Activated CD8-positive, alpha-beta T cell treated with anti-CD3 and anti-CD28 coated beads for 36 hours (primary cell): ENCODE measurements around the gene BMPR1A. TPM values are rescaled to one million over a fixed set of nuclear protein-coding genes. Genes with fewer than 3 reads are reported as not detected.
A peak's percentile ranks its signal among the peaks of the same experiment; 100 is the strongest.

Experiments
- ATAC-seq: fragments of 200-7000 bp; cut with Tn5 transposase; one replicate; pipeline ENCODE4 v1.10.0; 2021; ENCODE audit warnings: mild to moderate bottlenecking, moderate library complexity
- CTCF ChIA-PET: fragments of 350-600 bp; sonication (Branson Sonifier 250); formaldehyde crosslinking; loops from one replicate; lab custom pipeline; 2021; ENCODE audit warnings: antibody characterized with exemption; lab: Charles Lee
- POLR2A ChIA-PET: fragments of 350-600 bp; sonication (Branson Sonifier 250); formaldehyde crosslinking; loops from one replicate; lab custom pipeline; 2021; ENCODE audit warnings: antibody characterized with exemption; lab: Charles Lee
- DNase-seq: peaks from one replicate; pipeline ENCODE4 v3.0.0-alpha.2; 2020
- H3K27ac Mint-ChIP-seq: one replicate; pipeline ENCODE4 v1.8.0; 2021; ENCODE audit warnings: mild to moderate bottlenecking, mixed read lengths
- H3K27me3 Mint-ChIP-seq: one replicate; pipeline ENCODE4 v1.8.0; 2021; ENCODE audit warnings: mixed read lengths
- H3K36me3 Mint-ChIP-seq: one replicate; pipeline ENCODE4 v1.8.0; 2021; ENCODE audit warnings: low read depth, mixed read lengths
- H3K4me1 Mint-ChIP-seq: one replicate; pipeline ENCODE4 v1.8.0; 2021; ENCODE audit warnings: low read depth, mixed read lengths
- H3K4me3 Mint-ChIP-seq: one replicate; pipeline ENCODE4 v1.8.0; 2021; ENCODE audit warnings: mild to moderate bottlenecking, moderate library complexity, mixed read lengths
- H3K9me3 Mint-ChIP-seq: one replicate; pipeline ENCODE4 v1.8.0; 2021; ENCODE audit warnings: mixed read lengths
- CTCF ChIP-seq: fragments of 200-600 bp; IDR thresholded peaks from one replicate; pipeline ENCODE4 v1.8.0; 2022; ENCODE audit warnings: antibody characterized with exemption, mild to moderate bottlenecking
- intact Hi-C: fragments of 100-400 bp; cut with micrococcal nuclease; formaldehyde crosslinking; loops from one replicate; pipeline ENCODE4 v1.10.0; 2022
- total RNA-seq, 2 experiments: library from RNA; stranded (reverse); gene quantifications; one replicate each; pipeline ENCODE4 v1.2.3, GENCODE V29; 2021

BMPR1A gene
- total RNA-seq, 2 experiments from 2014 or later, result 6.6 to 6.9 TPM

- H3K27me3 Mint-ChIP-seq, result no peaks in the 10 kb centered on the region
- intact Hi-C loops, result loop anchor here (5.0 kb wide), 1 partner anchor 45 kb away; the partner anchor contains the start of gene BMPR1A
- CTCF ChIA-PET, result interaction anchor here (0.9 to 1.5 kb wide), 6 partner anchors 18 to 255 kb away, joined by 3 to 8 read pairs (median 4); no protein-coding TSS in a partner anchor
- ATAC-seq (no peak), DNase-seq (peak; percentile 24)
- H3K27ac Mint-ChIP-seq, result peak overlapping the region; percentile 94
- peaks cover 14% of the 10 kb centered on the region for H3K4me1 Mint-ChIP-seq
- peak overlapping the region; percentile 89 for H3K4me3 Mint-ChIP-seq
- TF ChIP-seq CTCF, result no peak
- no peaks in the 10 kb centered on the region for H3K9me3 Mint-ChIP-seq
- no peaks in the 10 kb centered on the region for H3K36me3 Mint-ChIP-seq
- POLR2A ChIA-PET, result interaction anchor here (0.6 to 1.9 kb wide), 5 partner anchors 20 to 1669 kb away, joined by 3 to 7 read pairs (median 5); partner anchors contain the start of gene BMPR1A
Observed at GRCh38 chr10:86712317-86712707, 44.1 kb upstream of the BMPR1A start.

- ChIA-PET POLR2A (no interaction called here), CTCF (interaction anchor here (0.6 to 2.1 kb wide), 3 partner anchors 21 to 1223 kb away, joined by 3 to 5 read pairs (median 4); no protein-coding TSS in a partner anchor)
- H3K27ac Mint-ChIP-seq, result no peak overlapping the region
- no peaks in the 10 kb centered on the region for H3K36me3 Mint-ChIP-seq
- no peaks in the 10 kb centered on the region for H3K27me3 Mint-ChIP-seq
- no peaks in the 10 kb centered on the region for H3K9me3 Mint-ChIP-seq
- ATAC-seq (no peak), DNase-seq (no peak)
- H3K4me3 Mint-ChIP-seq, result no peak overlapping the region
- intact Hi-C loops, result no loop called here
- no peak for TF ChIP-seq CTCF
- H3K4me1 Mint-ChIP-seq, result peaks cover 11% of the 10 kb centered on the region
Observed at GRCh38 chr10:86715156-86715795, 41.1 kb upstream of the BMPR1A start.

DNA sequence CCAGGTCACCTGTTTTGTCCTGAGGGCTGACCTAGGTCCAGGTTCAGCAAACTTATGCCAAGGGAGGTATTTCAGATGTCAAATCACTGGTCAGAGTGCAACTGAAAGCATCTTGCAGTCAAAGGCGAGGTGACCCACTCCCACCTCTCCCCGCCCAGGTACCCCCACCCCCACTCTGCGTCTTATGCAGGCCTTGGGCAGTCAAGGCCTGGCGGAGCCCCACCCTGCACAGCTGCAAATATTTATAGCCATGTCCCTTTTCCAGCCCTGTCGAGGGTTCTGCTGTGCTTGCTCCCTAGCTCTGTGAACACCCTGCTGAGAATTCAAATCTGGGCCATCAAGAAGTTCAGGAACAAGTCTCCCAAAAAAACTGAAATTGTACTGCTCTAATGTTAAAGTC lies 40.6 kb upstream of the BMPR1A start:
- H3K4me3 Mint-ChIP-seq, result no peak overlapping the region
- H3K4me1 Mint-ChIP-seq, result peaks cover 6% of the 10 kb centered on the region
- DNase-seq (no peak), ATAC-seq (no peak)
- ChIA-PET POLR2A (no interaction called here), CTCF (interaction anchor here (1.4 to 2.1 kb wide), 2 partner anchors 22 to 27 kb away, joined by 4 to 5 read pairs; no protein-coding TSS in a partner anchor)
- H3K27ac Mint-ChIP-seq, result no peak overlapping the region
- no peak for TF ChIP-seq CTCF
- H3K36me3 Mint-ChIP-seq, result no peaks in the 10 kb centered on the region
- intact Hi-C loops, result no loop called here
- no peaks in the 10 kb centered on the region for H3K27me3 Mint-ChIP-seq
- no peaks in the 10 kb centered on the region for H3K9me3 Mint-ChIP-seq

- H3K4me3 Mint-ChIP-seq, result no peak overlapping the region
- H3K27me3 Mint-ChIP-seq, result no peaks in the 10 kb centered on the region
- ATAC-seq (no peak), DNase-seq (no peak)
- intact Hi-C loops, result no loop called here
- no peaks in the 10 kb centered on the region for H3K9me3 Mint-ChIP-seq
- no peak for TF ChIP-seq CTCF
- H3K36me3 Mint-ChIP-seq, result no peaks in the 10 kb centered on the region
- H3K27ac Mint-ChIP-seq, result no peak overlapping the region
- CTCF ChIA-PET, result no interaction called here
- POLR2A ChIA-PET, result no interaction called here
- peaks cover 4% of the 10 kb centered on the region for H3K4me1 Mint-ChIP-seq
Observed at GRCh38 chr10:86716466-86716865, 40.0 kb upstream of the BMPR1A start.

- no peak overlapping the region for H3K4me3 Mint-ChIP-seq
- no peaks in the 10 kb centered on the region for H3K36me3 Mint-ChIP-seq
- no peak overlapping the region for H3K27ac Mint-ChIP-seq
- no peak for TF ChIP-seq CTCF
- intact Hi-C loops, result no loop called here
- ChIA-PET CTCF (interaction anchor here (1.0 kb wide), 1 partner anchor 23 kb away, joined by 3 read pairs; no protein-coding TSS in a partner anchor), POLR2A (no interaction called here)
- H3K9me3 Mint-ChIP-seq, result no peaks in the 10 kb centered on the region
- DNase-seq (no peak), ATAC-seq (no peak)
- H3K4me1 Mint-ChIP-seq, result peaks cover 7% of the 10 kb centered on the region
- H3K27me3 Mint-ChIP-seq, result no peaks in the 10 kb centered on the region
Observed at GRCh38 chr10:86718556-86718955, 37.9 kb upstream of the BMPR1A start.
